HG03460 (cell line): ENCODE data around the gene BEST1.
"Not testable (repeated sequence)": the region's sequence is repeated elsewhere in the genome, so short reads cannot be mapped to it uniquely, and the experiment has no call there.

Experiments used
- ATAC-seq: cut with Tn5 transposase; IDR thresholded peaks from one replicate; pipeline ENCODE4 v1.9.1; 2021; ENCODE audit not compliant: unreplicated experiment

The BEST1 gene

GRCh38 chr11:61976420-61976800, 26.3 kb downstream of the BEST1 start:
- ATAC-seq: no peak

- no peak for ATAC-seq
These were observed 26.8 kb downstream of the BEST1 start for GRCh38 chr11:61976813-61977475.

- no peak for ATAC-seq
These were observed 28.8 kb downstream of the BEST1 start for GRCh38 chr11:61978703-61979661.

DNA sequence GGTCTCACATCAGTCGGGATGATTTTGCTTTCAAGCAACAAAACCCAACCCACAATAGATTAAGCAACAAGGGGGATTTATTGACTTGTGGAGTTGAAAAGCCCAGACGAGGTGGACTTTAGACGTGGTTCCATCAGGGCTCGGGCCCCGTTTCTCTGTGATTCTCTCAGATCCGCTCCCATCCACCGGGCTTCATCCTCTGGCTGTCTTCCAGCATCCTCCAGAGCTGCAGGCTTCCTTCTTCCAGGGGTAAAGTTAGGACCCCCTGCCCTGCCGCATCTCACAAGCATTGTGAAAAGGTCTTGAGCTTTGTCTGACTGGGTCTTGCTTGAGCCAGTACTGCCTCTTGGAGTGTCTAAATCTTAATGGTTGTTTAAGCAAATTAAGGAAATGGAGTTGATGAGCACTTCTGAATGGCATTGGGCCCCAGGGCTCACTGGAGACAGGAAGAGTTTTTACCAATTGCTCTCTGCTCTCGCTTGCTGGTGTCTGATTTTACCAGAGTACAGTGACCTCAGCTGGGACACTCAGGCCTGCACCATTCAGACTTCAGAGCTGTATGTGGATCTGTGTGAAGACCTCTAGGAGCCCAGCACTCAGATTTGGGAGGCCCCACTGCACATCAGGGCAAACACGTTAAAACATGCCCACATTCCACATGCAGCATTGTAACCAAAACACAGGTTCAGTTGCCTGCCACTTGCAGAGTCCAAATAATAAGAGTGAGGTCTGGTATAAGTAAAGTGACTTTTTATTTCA, 30.8 kb downstream of the BEST1 start:
- no peak for ATAC-seq

DNA sequence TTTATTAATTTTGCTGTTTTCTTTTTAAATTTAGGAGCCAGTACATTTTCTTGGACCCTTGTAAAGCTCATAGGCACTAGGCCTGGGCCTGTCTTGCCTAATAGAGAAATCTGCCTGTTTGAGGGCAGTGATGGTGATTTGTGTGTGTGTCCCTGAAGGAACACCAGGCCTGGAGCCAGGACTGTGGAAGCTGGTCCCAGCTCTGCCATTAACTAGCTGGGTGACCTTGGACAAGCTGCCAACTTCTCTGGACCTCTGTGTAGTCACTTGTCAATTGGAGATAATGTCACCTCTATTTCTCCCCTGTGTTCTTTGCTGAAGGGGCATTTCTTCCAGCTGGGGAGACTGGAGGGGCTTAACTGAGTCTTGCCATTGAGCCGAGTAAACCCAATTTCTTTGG, 33.3 kb downstream of the BEST1 start:
- no peak for ATAC-seq

DNA sequence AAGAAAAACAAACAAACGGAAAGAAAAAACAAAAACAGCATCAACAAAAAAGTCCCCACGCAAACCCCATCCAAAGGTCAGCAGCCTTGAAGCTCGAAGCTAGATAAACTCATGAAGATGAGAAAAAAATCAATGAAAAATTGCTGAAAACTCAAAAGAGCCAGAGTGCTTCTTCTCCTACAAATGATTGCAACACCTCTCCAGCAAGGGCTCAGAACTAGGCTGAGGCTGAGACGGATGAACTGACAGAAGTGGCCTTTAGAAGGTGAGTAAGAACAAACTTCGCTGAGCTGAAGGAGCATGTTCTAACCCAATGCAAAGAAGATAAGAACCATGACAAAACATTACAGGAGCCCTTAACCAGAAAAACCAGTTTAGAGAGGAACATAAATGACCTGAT, 35.7 kb downstream of the BEST1 start:
- no peak for ATAC-seq

GRCh38 chr11:61994981-61995380, 44.8 kb downstream of the BEST1 start:
- ATAC-seq: no peak

- ATAC-seq: no peak
These were observed 46.8 kb downstream of the BEST1 start for GRCh38 chr11:61996933-61997332.

- ATAC-seq: no peak
These were observed 49.2 kb downstream of the BEST1 start for GRCh38 chr11:61999141-61999975.

GRCh38 chr11:62000539-62001446, 50.6 kb downstream of the BEST1 start:
- ATAC-seq: no peak

- no peak for ATAC-seq
These were observed 51.5 kb downstream of the BEST1 start for GRCh38 chr11:62001450-62002191.

DNA sequence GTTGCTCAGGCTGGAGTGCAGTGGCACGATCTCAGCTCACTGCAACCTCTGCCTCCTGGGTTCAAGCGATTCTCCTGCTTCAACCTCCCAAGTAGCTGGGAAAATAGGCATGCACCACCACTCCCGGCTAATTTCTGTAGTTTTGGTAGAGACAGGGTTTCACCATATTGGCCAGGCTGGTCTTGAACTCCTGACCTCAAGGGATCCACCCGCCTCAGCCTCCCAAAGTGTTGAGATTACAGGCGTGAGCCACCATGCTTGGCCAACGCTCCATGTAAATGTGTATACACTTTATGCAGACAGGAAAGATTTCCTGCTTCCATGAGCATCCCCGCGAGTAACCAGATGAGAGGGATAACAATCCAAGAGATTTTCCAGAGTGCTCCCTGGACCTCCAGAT, 52.1 kb downstream of the BEST1 start:
- ATAC-seq: not testable (repeated sequence)

DNA sequence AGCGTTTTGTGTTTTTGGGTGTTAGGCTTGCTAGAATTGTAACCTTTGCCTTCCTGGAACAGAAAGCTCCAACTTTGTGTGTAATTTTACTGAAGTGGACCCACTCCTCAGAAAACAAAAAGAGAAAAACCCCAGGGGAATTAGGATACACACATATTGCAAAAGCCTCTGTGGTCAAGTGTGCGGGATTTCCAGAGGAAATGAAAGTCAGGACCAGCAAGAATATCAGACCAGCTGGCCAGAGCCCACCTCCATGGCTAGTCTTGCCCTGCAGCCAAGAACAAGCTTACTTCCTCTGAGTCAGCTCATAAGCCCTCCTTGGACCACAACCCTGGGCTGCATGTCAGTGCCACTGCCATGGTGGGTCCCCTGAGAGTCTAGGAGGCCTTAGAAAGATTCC, 54.3 kb downstream of the BEST1 start:
- peak; percentile 77 for ATAC-seq

- no peak for ATAC-seq
These were observed 58.0 kb downstream of the BEST1 start for GRCh38 chr11:62008193-62008592.

GRCh38 chr11:62010935-62011528, 60.9 kb downstream of the BEST1 start:
- no peak for ATAC-seq

- no peak for ATAC-seq
These were observed 61.7 kb downstream of the BEST1 start for GRCh38 chr11:62011881-62012280.

DNA sequence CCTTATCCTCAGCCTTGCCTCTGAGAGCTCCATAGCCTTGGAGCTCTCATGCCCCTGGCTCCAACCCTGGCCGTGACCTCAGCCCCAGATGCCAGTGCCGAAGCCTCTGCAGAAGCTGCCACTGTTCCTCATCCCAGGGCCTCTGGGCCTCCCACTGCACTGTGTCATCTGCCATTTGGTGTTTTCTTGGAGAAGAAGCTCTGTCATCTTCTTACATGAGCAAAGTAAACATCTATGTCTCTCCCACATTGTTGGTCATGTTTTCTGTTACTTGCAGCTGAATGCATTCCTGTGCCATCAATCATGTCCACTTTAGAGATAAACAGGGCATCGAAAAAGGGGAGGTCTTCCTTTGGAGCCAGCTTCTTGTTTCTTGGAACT, 62.3 kb downstream of the BEST1 start:
- ATAC-seq: no peak

DNA sequence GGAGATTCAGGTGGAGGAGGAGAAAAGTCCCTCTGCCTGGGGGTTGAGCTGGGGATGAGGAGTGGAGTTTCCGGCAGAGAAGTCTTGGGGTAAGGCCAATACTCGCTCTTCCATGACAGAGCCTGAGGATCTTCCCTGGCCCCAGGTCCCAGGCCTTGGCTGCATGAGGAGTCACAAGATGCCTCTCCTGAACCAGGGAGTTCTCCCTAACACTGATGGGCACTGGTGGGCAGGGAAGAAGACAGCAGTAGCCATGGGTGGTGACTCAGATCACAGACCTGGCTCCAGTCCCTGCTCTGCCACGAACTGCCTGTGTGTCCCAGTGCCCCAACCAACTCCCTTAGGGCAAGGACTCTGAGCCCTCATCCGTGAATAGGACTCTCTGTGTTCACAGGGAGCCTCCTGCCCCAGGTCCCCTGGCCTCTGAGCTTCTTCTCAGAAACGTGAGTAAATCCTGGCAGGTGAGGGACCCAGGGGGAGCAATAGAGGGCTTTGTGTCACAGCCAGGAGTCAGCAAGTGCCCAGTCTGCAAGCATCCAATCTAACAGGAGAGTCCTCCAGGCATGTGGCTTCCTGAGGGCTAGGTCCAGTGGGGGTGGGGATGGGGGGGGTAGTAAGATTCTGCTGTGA, 62.8 kb downstream of the BEST1 start:
- no peak for ATAC-seq
